Breast epithelium (tissue), 3 donors: ENCODE data around the gene MAST4.

Source experiments
- CTCF ChIP-seq, 3 donors: fragments of 450-650 bp; IDR thresholded peaks; one replicate each; pipeline ENCODE4 v1.5.1; 2016 to 2017; ENCODE audit warnings: antibody characterized with exemption in 3 of 3, mild to moderate bottlenecking in 3 of 3, moderate library complexity in 3 of 3
- POLR2A ChIP-seq: fragments of 450-650 bp; IDR thresholded peaks from one replicate; pipeline ENCODE4 v1.6.1; 2016; ENCODE audit warnings: antibody characterized with exemption, mild to moderate bottlenecking, moderate library complexity

- TF ChIP-seq POLR2A (no peak), CTCF (IDR thresholded peaks at IDR 0.05) (no peak)
Measured at GRCh38 chr5:67033880-67034651, 437.9 kb downstream of the MAST4 start.
